Activated CD4-positive, alpha-beta T cell treated with anti-CD3 and anti-CD28 coated beads, Interleukin-2, amount 50 U/mL, for 16 hours (primary cell): ENCODE data around the gene KSR1.

Experiments
- DNase-seq: peaks from one replicate; pipeline ENCODE4 v3.0.0-alpha.2; 2020

The KSR1 gene

GRCh38 chr17:27539794-27540317, 83.6 kb downstream of the KSR1 start:
- DNase-seq = no peak

DNA sequence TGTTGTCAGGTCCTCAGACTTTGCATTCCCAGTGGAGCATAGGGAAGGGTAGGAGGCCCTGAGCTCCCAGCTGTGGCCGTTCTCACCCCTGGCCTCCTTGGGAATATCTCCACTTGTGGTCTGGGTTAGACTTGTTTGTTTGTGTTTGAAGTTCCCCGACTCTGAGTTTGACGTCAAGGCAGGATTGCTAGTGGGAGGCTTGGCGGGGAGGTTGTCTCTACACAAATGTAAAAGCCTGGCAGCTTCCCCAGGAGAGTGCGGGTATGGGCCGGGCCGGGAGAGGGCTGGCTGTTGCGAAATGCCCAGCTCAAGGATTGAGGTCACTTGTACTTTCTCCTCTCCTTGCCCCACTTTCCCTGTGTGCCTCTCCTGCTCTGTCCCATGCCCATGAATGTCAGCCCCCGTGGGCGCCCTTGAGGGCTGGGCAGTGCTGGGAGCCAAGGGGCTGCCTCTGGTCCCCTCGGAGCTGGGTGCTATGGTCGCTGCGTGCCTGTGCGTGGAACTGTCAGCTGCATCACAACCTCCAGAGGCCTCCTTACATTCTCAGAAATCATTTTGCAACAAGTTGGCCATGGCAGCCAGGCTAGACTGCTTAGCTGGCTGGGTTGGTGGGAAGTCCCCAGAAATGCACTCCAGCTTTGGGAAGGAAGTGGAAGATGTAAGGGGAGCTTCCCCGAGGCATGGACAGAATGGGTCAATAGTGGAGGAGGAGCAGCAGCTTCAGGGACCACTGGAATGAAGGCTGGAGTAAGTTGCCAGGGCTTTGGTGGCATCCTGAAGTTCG, 84.3 kb downstream of the KSR1 start:
- no peak for DNase-seq

DNA sequence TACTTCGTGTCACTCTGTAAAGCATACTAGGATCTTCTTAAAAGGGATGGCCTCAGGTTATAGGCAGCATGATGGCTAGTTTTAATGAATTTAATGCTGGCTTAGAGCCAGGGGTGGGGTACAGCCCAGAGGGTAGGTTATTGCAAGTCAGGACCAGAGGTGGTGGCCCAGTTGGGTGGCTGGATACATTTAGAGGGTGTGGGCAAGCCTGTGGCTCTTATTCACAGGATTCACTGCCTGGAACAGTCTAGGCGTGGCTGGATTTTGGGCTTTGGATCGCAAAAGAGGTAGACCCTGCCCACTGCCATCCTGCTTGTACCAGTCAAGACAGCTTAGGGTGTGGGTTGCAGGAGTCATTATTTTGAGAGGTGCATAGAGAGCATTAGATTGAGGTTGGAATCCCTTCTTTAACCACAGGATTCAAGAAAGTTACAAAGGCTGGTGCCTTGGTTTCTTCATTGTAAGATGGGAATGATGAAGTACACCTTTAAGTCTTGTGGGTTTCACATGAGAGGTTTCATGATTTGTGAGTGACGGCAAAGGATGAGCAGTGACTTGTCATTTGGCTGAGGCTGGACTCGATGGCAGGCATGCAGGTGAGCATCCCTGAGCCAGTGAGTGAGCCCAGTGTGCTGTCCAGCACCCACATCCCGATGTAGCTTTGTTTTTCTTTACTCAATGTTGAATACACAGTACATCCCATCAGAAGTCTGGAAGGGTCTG, 85.2 kb downstream of the KSR1 start:
- no peak for DNase-seq

DNA sequence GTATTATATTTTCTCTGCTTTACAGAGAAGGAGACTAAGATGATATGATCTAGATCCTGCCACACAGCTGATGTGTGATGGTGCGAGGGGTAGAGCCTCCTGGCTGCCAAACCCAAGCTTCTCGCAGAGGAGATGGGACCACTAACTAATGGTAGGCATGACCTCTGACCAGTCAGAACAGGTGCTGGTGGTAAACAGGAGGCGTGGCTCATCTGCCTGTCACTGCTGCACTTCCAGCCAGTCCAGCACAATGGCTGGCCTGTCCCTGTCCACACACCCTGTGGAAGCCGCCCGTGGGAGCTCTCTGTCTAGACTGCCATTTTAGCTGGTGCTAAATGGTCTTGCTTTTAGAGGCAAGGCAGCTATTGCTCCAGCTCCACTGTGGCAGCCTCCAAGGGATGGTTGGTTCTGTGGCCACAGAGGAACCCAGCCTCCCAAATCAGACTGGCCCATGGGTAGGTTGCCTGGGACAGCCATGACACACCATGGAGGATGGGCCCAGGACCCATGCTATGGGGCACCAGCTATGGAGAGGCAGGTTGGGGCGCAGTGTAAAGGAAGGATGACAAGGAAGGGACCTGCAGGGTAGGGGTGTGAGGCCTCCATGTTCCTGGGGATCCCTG, 86.7 kb downstream of the KSR1 start:
- no peak for DNase-seq

- DNase-seq = no peak
Measured at GRCh38 chr17:27543464-27543856, 87.2 kb downstream of the KSR1 start.

- DNase-seq = no peak
Measured at GRCh38 chr17:27543958-27544349, 87.7 kb downstream of the KSR1 start.

GRCh38 chr17:27544350-27545131, 88.3 kb downstream of the KSR1 start:
- DNase-seq = peak; percentile 96

GRCh38 chr17:27545562-27546229, 89.4 kb downstream of the KSR1 start:
- DNase-seq = no peak

DNA sequence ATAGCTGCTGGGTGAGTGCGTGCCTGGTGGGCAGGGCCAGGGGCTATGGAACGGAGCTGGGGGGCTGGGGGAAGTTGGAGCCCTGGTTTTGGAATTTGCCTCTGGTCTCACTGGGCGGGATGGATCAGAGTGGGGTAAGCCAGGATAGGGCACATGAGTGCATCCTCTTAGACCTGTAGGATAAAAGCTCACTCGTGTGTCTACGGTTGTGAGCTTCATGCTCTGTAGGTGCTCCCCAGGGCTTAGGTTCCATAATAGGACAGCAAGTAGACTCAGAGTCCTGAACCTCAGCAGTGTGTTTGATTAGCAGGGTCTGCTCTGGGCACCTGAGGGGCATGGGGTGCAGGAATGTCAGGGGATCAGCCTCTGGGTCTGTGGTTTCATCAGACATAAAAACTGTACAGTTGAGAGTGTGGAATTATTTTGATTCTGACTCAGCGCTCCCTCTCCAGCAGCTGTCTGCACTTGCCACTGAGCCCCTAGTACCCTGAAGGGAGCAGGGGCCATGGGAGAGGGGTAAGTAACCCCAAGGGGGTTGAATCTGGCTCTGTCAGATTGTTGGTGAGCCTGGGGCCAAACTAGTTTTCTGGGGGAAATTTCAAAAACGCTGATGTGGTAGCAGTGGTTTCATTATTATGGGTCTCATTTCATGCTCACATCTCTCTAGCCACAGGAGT, 90.5 kb downstream of the KSR1 start:
- peak; percentile 65 for DNase-seq

DNA sequence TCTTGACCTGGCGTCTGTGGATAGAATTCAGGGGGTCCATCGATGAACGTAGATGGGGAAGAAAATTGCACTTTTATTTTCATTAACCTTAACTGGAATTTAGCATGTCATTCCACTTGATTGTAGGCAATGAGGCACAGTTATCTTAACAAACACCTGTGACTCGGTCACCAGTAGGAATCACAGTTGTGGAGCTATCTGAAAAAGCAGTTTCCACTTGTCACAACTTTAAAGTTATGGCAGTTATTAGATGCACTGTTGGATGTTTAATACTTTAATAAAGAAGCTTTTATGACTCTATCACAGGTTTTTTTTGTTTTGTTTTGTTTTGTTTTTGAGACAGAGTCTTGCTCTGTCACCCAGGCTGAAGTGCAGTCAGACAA, 91.0 kb downstream of the KSR1 start:
- DNase-seq = no peak

- no peak for DNase-seq
Measured at GRCh38 chr17:27548369-27548768, 92.1 kb downstream of the KSR1 start.

DNA sequence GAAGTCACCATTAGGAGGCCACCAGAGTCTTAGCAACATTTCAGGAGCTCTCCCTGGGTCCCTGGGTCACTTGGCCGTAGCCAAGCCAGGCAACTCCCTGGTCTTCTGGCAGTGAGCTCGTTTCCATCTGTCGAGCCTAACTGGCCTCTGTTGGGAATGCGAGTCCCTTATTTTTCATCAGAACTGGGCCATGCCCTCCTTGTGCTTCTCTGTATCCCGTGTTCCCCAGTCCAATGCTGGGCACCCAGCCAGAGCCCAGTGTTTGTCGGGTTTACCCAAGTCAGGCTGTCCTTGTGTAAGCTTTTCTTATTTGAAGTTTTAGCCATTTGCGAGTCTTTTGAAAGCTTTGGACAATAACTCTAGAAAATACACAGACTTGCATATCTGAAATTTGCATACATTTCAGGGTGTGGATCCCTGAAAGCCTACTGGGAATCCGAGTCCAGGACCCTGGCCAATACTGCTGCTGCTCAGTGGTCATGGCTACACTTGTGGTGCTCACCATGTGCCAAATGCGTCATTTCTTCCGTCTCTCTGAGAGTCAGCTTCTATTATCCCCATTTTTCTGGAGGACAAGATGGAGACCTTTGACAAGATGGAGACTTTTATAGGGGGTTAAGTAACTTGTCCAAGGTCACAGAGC, 93.1 kb downstream of the KSR1 start:
- DNase-seq = no peak

GRCh38 chr17:27550291-27550930, 94.2 kb downstream of the KSR1 start:
- DNase-seq = no peak

DNA sequence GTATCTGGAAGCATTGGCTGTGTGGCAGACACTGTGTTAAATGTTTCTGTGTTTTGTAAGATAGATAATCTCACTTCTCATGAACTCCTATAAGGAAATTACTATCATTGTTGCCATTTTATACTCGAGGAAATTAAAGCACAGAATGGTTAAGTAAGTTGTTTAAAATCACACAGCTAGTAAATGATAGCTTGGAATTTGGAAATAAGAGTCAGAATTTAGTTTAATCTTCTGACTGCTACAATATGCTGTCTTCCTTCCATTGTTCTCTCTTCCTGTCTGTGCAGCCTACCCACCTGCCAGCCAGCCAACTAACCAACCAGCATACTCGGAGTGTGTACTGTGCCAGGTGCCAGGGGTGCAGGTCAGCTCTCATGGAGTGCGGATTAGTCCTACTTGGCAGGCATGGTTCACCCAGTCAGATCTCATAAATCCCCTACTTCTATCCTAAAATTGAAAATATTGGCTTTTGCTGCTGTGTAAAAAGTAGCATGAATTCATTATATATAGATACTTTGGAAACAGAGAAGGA, 94.8 kb downstream of the KSR1 start:
- no peak for DNase-seq

- no peak for DNase-seq
Measured at GRCh38 chr17:27551701-27552248, 95.5 kb downstream of the KSR1 start.

DNA sequence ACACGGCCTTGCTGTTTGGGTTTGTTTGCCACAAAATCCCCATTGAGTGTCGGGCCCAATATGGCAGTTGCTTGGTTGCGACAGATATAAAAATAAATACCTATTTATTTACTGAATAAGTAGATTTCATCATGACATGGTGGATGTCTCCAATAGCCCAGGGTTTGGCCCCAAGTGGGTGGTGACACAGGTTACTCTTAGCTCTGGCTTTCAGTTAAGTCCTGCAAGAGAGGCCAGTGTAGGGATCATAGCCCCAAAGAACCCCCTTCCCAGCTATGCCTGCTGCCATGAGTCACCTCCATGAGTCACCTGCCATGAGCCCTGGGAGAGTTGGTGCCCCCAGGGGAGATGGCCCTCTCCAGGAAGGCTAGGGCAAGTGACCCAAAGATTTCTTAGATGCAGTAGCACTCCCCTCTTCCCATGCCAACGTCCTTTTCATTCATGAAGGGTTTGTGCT, 96.1 kb downstream of the KSR1 start:
- DNase-seq = no peak

DNA sequence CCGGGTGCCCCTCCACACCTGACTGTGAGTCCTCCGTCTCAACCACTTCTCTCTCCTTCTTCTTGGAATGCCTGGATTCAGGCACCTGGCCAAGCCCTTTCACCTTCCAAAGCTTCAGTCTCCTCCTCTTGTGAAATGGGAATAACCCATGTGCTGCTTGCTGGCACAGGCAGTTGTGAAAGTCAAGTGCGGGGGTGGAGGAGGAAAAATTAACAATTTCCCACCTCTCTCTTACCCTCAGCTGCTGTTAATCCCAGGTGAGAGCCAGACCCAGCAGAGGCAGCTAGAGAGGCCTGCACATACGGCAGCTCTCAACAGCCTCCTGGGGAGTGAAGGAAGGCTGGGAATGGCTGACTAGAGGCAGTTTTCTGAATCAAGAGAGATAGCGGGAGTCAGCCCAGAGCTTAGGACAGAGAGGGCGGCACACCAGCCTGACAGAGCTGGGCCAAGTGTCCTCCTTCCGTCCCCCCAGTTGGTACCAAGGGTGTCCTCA, 96.8 kb downstream of the KSR1 start:
- DNase-seq = no peak

GRCh38 chr17:27554152-27554551, 97.9 kb downstream of the KSR1 start:
- DNase-seq = no peak

DNA sequence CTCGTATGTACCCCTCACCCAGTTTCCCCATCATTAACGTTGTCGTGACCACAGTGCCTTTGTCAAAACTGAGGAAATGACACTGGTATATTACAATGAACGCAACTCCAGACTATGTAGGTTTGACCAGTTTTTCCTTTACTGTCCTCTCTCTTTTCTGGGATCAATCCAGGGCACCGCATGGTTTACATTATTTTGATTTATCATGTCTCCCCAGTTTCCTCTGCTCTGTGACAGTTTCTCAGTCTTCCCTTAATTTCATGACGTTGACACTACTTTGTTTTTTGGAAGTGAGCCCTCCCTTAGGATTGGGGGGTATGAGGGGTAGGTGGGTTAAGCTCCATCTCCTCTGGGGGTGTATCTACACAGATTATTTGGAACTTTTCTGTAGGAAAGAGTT, 98.7 kb downstream of the KSR1 start:
- DNase-seq = no peak

- no peak for DNase-seq
Measured at GRCh38 chr17:27555339-27555738, 99.1 kb downstream of the KSR1 start.
